SK-N-DZ (cell line): ENCODE data around the gene SLC7A5.
"Not testable (repeated sequence)": the region's sequence is repeated elsewhere in the genome, so short reads cannot be mapped to it uniquely, and the experiment has no call there.

Experiments used
- DNase-seq: peaks from one replicate; pipeline ENCODE4 v3.0.0-alpha.2; 2015; ENCODE audit warnings: low spot score

Gene SLC7A5

DNA sequence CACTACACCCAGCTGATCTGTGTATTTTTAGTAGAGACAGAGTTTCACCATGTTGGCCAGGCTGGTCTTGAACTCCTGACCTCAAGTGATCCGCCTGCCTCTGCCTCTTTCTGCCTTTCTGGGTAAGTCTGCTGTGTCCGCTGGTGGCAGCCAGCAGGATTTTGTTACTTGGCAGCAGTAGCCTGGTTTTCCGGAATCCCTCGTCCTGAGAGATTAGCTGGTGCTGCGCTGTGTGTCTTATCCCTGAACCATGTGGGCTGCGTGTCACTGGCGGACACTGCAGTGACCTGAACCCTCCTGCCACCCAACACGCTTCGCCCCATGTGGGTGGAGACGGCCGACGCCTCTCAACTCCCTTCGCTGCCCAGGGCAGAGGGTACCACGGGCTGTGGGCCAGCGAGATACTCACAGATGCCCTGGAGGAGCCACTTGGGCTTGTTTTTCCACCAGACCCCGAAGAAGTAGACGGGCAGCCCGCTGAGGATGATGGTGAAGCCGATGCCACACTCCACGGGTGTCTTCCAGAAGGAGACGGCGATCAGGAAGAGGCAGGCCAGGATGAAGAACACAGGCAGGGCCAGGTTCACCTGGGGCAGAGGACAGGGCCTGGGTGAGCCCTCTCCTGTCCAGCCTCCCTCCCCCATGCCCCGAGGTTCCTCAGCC, 35.2 kb downstream of the SLC7A5 start:
- no peak for DNase-seq

DNA sequence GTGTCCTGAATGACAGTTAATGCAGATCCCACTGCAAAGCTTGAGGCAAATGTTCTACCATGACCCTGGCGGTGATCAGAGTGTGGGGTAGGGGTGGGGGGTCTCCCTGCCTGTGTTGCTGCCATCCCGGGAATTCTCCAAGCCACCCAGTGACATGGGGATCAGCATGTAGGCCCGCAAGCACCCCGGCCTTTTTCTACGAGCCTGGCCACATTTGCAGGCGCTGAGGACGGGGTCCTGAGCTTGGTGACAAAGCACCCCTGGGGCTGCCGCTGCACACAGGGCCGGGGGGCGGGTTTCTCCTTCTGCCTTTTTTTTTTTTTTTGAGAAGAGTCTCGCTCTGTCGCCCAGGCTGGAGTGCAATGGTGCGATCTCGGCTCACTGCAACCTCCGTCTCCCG, 35.8 kb downstream of the SLC7A5 start:
- DNase-seq, result no peak

DNA sequence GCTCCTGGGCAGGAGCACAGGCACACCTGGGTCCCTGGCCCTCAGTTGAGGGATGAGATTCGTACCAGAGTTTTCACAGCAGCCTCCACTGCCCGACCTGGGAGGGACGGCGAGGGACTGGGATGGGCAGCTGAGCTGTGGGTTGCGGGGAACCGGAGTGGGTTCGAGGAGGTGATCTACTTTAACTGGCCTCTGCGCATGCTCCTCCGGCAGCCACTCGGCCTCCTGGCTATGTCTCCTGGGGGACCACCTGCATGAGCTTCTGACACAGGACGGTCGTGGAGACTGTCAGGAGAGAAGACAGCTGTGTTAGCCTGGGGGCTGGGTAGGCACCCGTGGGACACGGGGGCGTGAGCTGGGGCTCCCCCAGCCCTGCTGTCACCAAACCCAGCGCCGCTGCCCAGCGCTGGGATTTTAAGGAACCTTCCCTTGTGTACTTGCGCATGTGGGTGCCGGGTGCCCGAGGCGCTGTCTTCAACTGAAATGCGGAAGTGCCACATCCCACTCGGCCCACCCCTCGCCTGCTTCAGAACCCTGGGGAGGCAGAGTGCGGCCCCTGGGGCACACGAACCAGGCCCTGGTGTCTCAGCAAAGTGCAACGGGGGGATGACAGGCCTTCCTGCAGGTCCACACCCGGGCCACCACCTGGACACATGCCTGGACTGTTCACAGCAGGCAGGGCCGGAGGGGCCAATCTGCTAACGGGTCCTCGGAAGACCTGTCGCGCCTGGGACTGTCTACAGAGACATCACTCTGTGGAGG, 36.4 kb downstream of the SLC7A5 start:
- no peak for DNase-seq

DNA sequence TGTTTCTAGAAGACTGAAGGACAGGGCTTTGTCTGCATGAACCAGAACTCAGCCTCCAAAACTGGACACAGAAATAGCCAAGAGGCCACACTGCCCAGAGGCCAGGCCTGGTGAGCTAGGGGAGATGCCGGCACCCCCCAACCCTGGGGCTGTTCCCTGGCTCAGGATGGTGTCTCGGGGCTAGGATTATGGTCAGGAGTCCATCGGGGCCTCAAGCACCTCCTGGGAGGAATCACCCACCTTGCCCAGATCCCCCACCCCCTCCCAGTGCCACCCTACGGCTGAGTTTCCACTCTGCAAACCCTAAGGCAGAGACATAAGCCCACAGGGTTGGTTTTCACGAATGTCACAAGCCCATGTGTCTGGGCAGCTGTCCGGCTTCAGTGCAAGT, 37.2 kb downstream of the SLC7A5 start:
- DNase-seq, result no peak

DNA sequence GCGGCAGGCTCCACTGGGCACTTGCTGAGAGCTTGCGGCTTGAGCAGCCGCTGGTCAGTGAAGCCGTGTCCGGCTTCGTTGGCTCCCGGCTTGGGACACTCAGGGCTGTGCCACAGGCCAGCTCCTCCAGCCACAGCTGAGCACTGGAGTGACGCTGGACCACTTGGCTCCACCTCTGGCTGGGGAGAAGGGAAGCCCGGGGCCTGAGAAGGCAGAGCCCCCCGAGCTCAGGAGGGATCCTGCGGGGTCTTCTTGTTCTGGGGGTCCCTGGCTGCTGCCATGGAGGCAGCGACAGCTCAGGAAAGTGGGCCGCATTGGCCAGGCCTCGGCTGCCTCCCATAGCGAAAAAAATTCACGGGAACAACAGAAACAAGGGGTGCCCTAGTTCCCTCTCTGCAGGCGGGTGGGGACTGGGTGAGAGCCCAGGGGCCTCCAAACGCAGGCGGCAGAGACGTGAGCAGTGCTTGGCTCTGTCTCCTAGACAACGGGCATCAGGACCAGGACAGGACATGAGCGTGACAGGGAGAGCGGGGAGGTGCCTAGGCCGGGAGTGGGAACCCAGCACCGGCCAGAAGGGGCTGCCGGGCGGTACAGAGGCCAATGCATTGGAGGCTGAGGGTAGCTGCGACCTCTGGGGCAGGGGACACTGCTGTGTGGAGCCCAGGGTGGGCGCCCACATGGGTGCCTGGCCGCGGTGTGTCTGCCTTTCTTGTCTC, 37.7 kb downstream of the SLC7A5 start:
- no peak for DNase-seq

DNA sequence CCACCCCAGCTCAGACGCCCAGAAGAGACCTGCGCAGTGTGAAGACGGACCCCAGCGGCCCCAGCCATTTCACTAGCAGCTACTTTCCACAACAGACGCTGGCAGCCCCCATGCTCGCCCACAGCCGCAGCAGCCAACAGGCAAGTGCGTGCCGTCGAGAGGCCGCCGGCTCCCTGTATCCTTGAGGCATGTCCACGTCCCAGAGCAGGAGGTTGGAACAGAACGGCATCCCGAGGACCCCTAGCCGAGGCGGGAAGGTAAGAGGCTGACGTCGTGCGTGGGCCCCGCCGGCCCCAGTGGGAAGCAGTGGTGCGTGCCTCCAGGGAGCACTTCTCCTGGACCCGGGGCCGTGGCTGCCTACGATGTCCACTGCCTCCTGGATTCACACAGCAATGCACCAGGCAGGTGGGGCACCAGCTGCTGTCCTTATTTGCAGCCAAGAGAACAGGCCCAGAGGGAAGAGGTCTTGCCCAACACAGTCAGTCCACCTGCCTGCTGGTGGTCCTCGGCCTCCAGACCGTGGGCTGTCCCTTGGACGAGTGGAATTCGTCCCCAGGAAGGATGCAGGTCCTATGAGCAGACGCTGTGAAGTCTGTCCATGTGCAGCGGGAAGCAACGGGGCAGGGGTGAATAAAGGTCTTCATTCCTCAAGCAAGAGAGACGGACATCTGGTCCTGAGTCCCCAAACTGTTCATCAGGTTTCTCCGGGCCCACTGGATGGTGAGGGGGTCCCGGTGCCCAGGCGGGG, 38.5 kb downstream of the SLC7A5 start:
- no peak for DNase-seq

DNA sequence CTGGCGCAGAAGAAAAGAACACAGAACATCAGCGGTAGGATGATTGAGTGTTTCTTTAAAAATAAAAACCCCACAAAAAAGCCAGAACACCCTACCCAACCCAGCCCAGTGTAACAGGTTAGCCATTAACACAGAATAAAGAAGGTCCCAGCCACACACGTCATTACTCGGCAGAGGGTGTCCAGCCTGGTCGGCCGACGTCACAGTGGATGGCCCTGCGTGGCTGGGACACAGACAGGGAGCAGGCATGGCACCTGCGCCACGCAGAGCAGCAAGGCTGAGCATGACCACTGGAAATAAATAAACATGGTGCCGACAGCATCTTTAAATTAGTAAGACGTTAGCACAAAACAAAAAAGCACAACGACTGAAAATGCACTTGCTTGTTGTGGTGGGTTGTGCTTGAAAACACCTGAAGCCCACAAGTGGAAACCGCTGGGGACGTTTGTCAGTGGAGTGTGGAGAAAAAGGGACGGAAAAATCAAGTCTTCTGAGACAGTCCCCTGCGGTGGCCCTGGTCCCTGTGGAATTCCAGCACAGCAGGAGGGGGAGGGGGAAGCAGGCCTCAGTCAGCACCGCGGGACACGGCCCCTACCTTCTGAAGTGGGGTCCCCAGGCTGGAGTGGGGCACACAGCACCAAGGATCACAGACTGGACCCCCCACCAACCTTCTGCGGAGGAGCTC, 39.2 kb downstream of the SLC7A5 start:
- no peak for DNase-seq

DNA sequence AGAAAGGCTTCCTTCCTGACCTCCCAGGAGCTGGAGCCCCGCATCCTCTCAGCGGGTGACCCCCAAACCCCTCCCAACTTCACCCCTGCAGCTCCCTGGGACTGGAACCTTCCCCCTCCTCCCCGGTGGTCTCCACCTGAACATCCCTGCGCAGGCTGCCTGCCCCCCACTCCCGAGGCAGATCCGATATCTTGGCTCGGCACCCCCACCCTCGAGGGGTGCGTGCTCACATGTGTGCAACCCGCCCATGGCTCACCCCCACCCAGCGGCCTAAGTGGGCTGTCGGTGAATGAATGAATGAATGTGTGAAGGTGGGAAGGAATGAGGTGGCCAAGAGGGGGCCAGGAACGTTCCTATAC, 39.7 kb downstream of the SLC7A5 start:
- DNase-seq, result no peak

DNA sequence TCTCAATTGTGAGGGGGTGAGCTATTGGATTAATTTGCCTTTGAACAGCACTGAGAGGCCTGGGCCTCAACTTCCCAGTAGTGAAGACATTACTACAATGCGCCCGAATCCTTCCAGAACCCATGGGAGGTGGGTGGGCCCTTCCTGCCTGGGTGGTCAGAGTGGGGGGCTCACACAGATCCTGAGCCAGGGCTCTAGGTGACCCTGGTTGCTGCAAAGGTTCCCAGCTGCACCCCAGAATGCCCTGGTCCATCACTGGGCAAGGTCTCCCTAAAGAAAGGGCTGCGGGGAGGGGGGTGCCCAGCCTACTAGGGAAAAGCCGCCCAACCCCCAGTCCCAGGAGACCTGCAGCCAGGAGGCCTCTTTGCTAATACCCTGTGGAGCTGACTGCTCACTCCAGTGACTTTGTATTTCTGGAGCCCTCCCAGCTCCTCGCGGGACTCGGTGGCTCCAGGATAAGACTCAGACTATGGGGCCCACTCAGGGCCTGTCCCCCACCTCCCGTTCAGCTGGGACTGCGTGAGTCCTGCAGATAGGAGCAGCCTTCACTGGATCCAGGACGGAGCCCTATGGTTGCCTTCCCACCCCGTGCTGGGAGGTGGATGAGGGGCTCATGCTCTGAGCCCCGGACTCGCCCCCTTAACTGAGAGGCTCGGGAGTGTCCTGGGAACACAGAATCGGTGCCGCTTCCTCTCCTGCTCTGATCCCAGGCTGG, 40.2 kb downstream of the SLC7A5 start:
- no peak for DNase-seq

DNA sequence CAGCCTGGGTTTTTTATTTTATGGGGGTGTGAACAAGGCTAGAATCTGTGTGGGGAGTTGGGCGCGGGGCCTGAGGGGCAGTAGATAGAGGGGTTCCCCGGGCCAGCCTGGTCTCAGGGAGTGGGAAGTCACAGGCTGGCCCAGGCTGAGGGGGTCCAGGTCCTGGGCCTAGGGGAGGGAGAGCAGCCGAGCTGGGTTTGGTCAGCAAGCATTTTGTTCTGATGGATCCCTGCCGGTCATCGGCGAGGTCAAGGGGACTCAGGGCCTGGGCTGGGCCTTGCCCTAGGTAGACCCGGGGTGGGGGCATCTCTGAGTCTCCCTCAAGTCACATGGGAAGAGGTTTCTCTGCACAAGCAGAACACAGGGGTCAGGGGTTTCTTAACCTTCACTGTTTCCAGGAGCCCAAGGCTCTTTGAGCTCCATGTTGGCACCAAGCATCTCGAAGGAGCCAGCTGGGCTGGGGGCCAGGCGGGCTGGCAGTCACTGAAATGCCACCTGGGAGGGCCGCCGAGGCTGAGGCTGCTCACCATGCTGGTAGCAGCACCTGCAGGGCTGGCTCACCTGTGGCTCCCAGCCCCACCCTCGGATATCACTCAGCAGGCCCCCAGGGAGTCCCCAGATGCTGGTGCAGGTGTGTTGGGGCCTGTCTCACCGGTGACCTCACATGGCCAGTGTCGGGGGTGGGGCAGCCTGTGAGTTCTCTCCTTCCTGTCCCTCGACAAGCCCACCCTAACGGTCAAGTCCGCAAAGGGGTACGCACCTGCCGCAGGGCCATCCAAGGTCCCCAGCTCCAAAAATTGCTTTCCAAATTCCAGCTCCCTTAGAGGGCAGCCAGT, 41.0 kb downstream of the SLC7A5 start:
- no peak for DNase-seq

DNA sequence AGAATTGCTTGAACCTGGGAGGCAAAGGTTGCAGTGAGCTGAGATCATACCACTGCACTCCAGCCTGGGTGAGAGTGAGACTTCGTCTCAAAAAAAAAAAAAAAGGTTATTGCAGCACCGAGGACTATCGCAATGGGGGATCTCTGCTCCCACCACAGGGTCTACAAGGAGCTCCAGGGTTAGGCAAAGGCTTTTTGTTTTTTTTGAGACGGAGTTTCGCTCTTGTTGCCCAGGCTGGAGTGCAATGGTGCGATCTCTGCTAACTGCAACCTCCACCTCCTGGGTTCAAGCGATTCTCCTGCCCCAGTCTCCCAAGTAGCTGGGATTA, 41.8 kb downstream of the SLC7A5 start:
- DNase-seq, result not testable (repeated sequence)

DNA sequence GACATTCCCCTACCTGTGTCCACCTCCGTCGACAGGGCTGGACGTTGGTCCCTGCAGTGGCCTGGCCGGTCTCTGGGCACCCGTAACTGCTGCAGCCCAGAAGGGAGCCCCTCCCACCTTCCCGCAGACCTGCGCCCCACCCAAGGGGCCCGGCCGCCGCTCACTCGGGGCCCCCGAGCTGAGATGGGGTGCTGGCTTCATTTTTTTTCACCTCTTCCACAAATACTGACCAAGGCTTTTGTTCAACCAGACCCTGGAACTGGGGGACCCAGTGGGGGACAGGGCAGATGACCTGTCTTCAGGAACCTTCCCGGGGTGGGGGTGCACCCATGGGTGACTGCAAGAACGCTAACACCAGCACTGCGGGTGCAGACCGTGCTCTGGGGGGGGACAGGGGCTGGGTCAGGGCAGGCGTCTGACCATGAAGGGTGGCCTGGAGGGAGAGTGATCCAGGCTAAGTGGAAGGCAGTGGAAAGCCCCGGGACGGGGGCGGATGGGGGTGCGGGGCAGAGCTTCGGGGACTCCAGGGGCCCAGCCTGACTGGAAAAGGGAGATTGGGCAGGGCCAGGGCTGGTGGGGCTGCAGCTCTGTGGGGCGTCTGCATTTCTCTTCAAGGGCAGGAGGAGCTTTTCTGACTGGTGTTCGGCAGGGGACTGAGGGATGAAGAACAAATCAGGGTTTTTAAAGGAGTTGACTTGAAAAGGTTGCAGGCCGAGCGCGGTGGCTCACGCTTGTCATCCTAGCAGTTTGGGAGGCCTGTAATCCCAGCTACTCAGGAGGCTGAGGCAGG, 42.3 kb downstream of the SLC7A5 start:
- no peak for DNase-seq

DNA sequence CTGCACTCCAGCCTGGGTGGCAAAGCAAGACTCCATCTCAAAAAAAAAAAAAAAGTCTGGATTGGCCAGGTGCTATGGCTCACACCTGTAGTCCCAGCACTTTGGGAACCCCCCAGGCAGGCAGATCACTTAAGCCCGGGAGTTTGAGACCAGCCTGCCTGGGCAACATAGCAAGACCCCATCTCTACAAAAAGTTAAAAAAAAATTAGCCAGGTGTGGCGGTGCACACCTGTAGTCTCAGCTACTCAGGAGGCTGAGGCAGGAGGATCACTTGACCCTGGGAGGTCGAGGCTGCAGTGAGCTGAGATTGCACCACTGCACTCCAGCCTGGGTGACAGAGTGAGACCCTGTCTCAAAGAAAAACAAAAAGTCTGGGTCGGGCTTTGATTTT, 42.9 kb downstream of the SLC7A5 start:
- not testable (repeated sequence) for DNase-seq

DNA sequence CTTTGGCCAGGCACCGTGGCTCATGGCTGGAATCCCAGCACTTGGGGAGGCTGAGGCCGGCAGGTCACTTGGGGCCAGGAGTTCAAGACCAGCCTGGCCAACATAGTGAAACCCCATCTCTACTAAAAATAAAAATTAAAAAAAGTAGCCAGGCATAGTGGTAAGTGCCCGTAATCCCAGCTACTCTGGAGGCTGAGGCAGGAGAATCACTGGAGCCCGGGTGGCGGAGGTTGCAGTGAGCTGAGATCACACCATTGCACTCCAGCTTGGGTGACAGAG, 43.5 kb downstream of the SLC7A5 start:
- DNase-seq, result not testable (repeated sequence)

DNA sequence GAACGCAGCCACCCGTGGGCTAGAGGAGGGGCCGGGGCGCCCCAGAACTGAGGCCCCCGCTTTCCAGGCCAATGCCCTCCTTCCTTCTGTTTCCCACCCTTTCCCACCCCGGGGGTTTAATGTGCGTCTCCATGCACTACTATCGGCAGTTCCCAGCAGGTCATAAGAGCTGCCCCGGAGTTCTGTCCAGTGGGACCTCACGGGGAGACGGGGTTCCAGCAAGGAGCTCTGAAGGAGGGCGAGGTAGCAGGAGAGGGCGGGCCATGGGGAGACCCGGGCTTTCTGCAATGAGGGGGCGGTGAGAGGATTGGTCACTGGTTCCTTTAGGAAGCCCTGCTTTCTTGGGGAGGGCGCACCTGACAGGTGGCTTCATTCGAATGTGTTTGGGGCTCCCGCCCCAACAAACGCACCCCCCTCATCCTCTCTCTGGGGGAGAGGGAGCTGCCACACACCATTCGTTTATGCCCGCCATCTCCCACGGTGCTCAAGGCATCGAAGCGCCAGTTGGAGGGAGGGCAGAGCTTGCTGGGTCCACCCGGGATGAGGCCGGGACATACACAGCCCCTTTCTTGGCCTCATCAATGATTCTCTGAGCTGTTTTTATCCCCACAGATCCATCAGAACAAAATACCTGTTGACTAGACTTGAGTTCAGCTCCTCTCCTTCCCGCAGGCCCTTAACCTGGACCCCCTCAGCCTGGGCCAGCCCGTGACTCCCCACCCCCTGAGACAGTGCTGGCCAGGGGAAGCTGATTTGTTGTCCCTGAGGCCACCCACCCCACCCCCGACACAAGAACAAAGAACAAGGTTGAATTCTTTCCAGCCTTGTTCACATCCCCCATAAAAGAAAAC, 44.1 kb downstream of the SLC7A5 start:
- DNase-seq, result no peak

DNA sequence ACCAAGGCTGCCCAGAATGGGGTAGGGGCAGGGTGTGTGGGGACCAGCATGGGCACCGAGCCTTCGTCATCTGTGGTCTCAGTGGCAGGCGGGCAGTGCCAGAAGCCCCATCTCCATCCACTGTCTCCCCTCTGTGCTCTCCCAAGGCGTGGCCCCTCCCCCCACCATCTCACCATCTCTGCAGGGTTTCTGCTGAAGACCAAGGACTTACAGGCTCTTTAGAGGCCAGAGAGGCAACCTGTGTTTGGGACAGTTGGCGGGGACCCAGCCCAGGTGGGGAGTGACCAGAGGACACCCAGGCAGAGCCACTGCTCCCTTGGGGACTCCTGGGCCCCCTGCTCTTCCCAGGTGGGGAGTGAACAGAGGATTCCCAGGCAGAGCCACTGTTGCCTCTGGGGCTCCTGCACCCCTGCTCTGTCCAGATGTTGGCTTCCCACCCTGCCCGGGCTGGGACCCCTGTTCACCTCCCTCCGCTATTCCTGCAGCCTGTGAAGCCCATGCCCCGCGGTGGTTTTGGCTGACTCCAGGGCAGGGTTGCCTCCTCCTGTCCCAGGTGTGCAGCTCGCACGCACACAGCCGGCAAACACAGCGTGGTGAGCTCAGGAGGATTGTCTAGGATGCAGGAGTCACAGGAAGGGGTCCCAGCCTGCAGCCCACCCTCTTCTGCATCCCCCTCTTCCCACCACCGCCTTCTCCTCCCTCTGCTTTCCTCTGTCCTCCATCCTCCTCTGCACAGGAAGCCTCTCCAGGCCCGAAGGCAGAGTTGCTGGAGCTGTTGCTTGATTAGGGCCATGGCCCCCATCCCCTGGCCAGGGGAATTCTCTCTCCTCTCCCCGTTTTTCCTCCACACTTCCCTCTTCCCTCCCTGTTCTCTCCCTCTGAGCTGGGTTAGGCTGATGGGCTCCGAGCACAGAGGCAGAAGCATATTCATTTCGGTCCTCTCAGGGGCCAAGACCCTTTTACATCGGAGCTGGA, 45.0 kb downstream of the SLC7A5 start:
- no peak for DNase-seq

DNA sequence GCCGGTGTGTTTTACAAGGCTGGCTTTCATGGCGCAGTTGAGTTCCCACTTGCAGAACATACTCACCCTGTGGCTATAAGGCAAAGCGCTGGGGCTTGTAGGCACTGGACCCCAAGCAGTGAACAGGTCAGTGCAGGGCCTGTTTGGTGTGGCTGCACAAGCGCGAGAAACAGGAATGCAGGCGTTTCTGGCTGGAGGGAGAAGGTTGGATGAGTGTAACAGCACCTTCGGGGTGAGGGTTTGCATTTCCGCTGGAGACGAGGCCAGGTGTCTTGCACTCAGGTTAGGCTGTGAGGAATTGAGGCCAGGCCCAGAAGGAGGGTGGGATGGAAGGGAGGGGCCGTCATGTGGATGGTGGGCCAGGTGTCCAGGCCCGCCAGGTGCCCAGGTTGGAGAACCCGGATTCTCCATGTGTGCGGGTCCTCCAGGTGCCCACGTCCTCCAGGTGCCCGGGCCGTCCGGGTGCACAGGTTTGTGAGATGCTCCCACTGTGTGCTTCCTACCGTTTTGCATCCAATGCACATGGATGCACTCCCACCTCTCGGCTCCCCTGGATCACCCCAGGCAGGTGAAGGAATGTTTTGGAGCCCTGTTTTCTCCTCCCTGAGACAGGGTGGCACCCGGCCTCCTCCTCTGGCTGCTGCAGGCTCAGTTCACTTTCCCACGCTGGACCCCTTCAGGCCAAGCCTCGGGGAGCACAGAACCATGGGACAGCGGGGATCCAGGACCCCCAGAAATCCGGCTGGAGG, 46.0 kb downstream of the SLC7A5 start:
- no peak for DNase-seq
